ENCODE measurements around the gene GUCD1.
"Not testable (repeated sequence)": the region's sequence is repeated elsewhere in the genome, so short reads cannot be mapped to it uniquely, and the experiment has no call there.

The GUCD1 gene

DNA sequence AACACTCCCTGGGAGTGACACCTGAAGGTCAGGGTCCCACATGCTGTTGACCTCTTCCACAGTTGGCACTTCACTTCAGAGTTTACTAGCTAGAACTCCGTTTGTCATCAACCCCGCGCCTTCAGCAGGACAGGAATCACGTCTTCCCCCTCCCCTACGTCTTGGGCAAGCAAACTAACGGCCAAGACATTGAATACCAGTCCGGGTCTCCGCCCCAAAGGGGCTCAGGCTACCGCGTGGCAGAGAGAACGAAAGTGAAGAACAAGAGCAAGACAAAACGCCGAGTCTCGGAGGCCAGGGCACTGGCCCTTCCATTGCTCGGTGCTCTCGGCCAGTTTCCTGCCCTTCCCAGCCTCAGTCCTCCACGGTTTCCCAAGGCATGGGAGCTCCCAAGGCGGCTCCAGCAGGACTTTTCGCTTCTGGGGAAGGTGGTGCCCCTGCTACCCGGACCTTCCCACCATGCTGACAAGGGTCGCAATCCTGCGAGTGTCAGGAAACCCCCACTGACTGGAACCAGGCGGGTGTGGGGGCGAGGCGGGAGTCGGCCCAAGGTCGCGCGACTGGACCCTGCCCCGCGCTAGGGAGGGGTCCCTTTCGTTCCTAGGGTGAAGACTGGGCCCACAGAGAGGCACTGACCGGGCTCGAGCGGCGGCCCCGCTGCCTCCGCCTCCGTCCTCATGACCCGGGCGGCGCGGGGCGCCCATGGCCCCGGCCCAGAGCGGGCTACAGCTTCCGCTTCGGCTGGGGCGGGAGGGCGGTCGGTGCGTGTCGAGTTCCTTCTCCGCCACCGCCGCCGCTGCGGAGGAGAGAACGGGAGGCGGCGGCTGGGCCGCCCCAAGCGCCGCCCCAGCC is at the start of gene GUCD1:
Gene GUCD1, minus strand, starts transcription at position 826 of the 852 bp plus-strand sequence. Its CDS starts 147 bp downstream, at position 679.
- DNase-seq, result peak; percentile 38 to 74

DNA sequence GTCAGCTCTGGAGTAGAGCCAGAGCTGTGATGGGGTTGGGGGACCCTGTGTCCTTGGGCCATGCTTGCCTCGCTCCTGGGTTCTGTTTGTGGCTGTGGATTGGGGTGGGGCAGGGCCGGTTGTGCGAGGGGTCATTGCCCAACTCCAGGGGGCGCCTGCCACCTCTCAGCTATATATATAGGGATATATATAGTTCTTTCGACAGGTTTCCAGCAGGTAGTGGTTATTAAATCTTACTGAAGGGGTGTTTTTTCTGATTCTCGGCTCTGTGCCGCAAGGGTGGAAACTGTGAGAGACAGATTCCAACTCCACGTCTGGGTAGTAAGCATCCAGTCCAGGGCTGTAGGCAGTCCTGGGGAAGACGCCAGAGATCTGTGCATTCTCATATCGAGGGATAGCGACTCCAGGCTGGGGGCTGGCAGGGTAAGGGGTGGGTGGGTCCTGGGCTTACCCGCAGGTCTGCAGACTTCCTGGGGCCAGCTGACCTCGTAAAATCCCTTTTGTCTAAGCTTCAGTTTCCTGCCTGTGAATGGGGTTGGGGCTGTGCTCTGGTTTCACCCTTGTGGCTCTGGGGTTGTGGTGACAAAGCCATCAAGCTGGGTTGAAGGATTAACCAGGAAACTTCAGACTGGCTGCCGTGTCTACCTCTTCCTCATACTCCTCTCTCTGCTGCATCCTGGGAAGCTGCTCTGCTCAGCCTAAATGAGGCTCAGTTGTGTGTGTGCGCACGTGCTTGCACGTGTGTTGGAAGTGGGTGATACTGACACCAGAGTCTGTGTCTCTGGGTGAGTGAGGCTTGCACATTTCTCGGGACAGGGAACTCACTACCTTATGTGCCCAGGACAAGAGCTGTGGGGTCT is 49.1 kb upstream of the GUCD1 start:
- not testable (repeated sequence) for DNase-seq

DNA sequence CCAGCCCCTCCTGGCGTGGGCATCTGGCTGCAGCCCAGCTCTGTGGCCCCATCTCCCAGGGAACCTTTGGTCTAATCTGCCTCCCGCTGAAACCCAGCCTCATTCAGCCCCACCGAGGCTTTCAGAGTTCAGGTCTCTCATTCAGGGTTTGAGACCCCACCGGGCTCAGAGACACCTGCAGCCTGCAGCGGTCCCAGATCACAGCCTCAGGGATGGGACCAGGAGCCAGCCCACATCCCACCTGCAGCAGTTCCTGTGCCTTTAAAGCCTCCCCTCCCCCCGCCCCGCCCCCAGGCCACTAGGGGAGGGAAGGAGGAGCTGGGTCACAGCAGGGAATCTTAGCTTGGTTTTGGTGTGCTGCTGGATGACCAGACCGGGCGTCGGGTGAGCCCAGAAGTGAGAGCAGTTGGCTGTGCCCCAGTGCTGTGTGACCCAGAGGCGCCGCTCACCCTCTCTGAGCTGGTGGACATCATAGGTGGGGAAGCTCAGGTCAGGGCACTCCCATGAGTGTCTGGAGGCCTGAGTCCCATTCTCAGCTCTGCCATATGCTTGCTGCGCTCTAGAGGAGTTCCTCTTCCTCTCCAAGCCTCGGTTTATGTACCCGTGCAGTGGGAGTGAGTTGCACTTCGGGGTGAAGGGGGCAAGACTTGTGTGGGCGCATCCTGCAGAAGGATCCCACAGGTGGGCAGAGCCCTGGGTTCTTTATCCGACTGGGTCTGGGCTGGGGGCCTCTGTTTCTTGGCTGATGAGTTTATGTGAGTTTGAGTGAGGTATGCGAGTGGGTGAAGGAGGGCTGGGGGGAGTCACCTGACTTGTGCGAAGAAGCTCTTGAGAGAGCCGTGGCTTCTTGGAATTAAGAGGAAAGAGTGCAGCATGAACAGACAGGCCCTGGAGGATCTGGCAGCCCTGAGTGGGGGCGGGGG is 48.2 kb upstream of the GUCD1 start, which contains the start of gene GGT1:
Gene GGT1, plus strand, starts transcription at position 347 of the 923 bp plus-strand sequence. CDS start 7,889 bp downstream, outside the sequence.
- DNase-seq, result not testable (repeated sequence)

DNA sequence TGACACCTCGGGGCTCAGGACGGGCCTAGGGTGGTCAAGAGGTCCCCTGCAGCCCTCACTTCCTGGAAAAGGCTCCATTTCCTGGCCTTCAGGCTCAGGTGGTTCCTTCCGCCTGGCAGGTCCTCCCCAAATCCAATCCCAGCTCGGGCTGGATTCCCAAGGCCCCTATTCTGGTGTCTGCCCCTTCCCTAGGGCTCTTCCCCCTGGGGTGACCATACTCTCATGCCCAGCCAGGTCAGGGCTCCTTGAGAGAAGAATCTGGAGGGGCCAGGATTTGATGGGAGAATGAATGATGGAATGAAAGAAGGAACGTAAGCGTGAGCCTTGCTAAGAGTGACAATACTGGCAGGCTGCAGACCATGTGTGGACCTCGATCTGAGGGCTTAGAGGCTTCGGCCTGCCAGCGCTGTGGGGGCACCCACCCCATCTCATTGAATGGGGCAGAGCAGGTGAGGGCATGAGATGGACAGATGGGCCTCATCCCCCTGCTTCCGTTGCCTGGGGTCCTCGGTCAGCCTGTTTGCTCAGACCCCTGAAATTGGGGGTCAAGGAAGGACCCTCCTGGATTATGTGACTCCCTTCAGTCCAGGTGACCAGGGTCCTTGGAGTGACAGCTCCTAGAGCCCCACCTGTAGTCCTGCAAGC is 47.3 kb upstream of the GUCD1 start:
- DNase-seq, result not testable (repeated sequence)

DNA sequence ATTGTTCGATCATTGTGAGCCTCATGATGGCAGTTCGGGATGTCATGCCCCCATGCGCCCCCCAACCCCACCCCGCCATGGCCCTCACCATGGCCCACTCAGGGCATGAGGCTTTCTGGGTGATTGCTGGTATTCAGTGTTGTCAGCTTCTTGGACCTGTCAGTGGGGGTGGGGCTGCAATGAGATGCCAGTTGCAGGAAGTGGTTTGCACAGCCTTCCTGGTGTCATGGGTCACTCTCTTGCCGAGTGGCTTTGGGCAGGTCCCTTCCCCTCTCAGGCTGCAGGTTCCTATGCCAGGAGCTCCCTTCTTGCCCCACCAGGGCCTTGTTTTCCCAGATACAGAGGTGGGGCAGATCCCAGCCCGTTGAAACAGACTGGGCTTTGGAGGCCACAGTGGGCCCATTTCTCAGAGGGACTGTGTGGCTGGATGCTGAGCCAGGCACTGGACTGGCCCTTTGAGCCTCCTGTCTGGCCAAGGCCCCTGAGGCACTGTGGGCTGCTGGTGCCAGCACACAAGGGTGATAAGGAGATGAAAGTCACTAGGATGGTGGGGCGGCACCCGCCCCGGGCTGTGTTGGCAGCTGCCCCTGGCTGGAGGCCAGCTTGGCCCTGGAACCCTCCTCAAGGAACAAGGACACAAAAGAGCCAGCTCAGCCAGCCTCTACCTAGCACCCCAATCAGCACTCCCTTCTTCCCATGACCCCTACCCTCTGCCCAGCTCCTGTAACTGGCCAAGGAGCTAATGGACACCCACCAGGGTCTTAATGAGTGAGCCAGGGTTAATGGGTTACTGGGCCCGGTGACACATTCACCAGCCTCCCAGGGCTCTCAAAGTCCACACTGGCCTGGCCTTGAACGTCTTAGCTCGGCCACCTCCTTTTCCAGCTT is 46.5 kb upstream of the GUCD1 start:
- DNase-seq, result no peak

DNA sequence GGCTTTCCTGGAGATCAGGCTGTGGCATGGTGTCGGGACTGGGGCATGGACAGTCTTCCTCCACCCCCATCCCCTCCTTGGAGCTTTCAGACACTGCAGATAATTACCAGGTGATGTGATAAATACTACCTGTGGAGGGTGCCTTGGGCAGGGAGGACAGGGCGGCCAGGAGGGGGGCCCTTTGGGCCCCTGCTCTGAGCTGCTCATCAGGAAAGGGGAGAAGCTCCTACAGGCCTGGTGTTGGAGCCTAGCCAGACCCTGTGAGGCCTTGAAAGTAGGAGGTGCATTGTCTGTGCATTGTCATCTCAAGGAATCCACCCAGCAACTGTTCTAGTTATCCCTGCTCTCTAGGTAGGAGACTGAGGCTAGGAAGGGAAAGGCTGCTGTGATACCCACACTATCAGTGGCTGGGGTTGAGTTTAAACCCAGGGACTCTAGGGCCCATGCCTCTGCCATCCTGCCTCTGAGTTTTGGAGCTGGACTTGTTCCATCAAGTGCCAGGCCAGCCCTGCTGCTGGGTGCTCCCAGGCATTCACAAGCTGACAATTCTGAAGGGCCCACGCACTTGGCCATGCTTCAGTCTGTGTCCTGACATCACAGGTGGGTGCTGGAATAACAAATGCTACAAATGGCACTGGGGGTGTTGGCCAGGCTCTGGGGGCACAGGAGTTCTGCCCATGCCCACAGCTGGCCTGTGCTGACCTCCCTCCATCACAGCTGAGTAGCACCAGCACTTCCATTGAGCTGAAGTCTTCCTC is 45.2 kb upstream of the GUCD1 start:
- DNase-seq, result not testable (repeated sequence)

DNA sequence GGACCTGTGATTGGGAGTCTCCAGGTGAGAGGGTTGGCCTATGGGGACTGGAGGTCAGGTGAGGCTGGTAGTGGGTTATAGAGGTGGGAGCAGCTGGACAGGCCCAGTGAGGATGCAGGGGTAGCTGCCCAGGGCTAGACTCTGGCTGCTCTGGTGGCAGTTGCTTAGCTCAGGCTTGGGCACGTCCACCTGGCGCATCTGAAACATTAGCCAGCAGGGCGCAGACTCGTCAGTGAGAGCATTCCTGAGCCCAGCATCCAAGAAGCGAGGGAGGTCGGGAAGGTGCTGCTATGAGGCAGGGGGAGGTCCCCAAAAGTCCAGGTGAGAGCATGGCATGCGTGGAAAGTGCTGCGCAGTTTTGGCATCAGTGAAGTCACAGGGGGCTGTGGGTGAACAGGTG is 44.6 kb upstream of the GUCD1 start:
- no peak for DNase-seq

DNA sequence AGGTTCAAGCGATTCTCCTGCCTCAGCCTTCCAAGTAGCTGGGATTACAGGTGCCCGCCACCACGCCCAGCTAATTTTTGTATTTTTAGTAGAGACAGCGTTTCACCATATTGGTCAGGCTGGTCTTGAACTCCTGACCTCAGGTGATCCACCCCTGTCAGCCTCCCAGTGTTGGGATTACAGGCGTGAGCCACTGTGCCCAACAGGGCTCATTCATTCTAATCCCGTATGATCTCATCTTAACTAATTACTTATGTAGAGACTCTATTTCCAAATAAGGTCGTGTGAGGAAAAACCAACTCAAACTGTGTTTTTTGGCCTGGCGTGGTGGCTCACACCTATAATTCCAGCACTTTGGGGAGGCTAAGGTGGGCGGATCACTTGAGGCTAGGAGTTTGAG is 42.1 kb upstream of the GUCD1 start:
- DNase-seq, result not testable (repeated sequence)

DNA sequence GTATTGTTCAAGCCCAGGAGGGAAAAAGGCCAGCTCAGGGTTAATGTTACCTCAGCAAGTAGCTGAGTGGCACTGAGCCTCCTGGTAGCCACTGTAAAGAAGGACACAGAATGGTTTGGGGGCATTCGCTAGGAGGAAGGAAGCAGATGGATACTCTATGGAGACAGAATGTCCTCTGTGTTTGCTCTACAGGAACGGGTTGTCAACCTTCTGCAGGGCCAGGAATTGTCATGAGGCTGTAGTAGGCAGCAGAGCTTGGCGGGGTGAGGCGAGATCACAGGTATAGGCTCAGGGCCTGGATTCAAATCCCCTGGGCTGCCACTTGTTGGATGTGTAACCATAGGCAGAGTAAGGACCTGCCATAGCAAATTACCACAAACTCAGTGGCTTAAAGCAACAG is 40.9 kb upstream of the GUCD1 start:
- no peak for DNase-seq

DNA sequence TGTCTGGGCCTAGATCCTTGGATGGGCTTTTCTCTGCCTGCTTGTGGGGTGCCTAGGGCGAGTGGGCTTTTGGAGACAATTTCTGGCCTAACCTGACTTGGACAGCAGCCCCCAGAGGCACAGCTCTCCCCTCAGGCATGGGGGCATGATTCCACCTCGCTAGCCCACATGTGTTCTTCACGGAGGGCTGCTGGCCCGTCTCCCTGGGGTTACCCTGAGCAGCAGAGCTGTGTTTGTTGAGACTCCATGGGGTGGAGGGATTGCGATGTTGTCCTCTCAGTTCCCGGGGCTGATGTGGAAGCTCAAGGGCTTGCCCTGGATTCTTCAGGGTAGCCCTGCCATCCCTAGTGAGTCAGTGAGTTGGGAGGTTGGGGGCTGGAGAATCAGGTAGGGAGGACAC is 40.3 kb upstream of the GUCD1 start:
- DNase-seq, result no peak

DNA sequence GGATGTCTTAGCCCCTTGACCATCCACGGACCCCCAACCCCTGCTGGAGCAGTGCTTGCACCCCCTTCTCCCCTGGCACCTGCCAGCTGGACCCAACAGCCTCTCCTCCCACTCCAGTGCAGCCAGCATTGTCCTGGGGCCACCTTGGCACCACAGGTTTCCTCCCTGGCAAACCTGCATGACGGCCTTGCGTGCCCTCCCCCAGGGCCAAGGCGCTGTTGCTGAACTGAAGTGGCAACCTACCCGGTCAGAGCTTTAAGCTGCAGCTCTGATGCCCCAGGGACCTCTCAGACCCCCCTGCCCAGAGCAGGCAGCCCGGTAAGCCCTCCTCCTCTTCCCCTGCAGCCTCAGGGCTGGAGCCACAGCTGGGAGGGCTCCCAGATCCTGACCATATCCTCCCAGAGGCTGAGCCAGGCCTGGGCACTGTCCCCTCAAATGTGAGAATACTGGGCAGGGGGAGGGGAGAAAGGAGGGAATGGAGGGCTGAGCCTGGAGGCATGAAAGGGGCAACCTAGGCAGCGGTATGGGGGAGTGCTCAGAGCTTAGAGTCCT is 39.7 kb upstream of the GUCD1 start:
- DNase-seq, result no peak

DNA sequence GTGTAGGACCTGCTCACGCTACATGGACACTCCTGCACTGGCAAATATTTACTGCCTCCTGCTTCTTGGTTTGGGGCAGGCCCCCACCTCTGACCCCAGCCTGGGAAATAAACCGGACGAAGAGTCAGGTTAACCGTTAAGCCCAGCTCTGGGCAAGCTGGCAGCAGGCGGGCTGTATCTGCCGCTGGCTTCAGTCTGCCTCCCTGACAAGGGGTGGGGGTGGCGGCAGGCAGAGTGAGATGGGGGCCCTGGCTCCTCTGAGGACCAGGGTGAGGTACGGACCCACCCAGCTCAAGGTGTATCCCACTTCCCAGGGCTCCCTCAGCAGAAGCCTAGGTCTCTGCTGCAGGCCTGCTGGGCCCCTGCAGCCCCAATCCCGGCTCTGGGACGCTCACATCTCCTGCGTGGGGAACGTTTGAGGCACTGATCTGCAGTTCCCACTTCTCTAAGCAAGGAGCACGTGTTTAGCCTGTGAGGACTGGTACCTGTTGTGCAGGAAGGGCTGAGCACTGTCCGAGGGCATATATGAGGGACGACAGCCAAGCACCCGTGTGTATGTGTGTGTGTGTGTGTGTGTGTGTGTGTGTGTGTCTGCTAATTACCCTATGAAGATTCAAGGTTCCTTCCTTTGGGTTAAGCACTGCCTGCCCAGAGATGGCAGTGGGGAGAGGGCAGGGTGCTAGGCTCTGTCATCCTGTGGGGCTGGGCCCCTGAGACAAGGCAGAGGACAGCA is 39.1 kb upstream of the GUCD1 start:
- no peak for DNase-seq

DNA sequence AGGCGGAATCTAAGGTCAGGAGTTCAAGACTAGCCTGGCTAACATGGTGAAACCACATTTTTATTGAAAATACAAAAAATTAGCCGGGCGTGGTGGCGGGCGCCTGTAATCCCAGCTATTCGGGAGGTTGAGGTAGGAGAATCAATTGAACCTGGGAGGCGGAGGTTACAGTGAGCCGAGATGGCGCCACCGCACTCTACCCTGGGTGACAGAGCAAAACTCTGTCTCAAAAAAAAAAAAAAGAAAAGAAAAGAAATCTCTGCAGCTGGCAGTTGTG is 38.6 kb upstream of the GUCD1 start:
- not testable (repeated sequence) for DNase-seq

DNA sequence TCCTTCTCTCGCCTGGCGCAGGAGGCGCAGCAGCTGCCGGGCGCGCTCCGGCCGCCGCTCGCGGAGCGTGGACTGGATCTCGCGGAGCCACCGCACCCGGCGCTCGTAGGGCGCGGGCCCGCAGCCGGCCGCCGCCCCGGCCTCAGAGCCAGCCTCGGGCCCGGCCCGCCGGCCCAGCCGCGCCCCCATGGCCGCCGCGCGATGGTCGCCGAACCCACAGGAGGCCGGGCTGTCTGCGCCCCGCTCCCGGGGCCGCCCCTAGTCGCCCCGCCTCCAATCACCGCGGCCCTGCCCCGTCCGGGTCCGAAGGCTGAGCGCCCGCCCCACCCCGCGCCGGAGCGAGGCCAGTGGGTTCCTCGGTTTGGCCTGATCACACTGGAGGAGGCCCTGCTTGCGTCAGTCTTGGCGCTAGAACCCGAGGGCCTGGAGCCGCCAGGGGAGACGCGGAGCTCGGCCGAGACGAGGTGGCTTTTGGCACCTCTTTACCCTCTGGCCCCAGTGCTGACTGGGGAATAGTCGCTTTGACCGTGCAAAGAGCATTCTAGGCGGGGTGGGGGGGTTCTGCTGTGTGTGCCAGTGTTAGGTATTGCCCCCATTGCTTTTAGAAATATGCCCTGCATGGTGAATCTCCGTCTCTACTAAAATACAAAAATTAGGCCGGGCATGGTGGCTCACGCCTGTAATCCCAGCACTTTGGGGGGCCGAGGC is 38.1 kb upstream of the GUCD1 start, which contains the start of gene LRRC75B:
Gene LRRC75B, minus strand, starts transcription at position 223 of the 708 bp plus-strand sequence. Its CDS starts 34 bp downstream, at position 189.
- peak; percentile 73 to 77 for DNase-seq

DNA sequence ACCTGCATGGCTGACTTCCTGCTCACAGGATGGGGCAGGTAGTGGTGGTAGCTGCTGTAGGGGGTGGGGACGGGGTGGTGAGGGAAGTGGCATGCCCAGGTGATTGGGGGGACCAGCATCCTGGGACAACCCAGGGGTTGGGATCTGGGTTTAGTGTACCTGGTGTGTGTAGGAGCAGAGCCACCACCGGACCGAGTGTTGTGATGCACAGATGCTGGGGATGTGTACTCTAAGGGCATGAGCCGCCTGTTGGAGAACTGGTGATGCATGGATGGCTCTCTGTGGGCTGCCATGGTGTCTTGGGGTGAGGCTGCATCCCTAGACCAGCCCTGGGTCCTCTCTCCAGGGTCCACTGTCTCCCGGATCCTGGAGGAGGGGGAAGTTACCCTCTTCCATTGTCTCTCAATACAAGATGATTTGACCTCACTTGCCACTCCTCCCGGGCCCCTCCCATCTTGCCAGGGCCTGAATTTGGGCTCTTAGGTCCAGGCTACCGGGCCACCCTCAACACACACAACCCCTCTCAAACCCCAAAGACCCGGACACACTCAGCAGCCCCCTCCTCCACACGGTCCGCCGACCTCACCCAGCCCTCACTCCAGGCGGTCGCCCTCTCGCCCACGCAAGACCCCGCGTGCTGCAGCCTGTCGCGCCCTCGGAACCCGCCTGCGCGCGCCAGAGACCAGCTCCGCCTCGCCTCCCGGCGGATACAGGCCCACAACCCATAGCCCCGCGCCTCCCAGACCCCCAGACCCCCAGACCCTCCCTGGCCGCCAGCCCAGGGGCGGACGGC is 37.3 kb upstream of the GUCD1 start:
- DNase-seq, result peak in 1 of 2 donors; percentile 4

DNA sequence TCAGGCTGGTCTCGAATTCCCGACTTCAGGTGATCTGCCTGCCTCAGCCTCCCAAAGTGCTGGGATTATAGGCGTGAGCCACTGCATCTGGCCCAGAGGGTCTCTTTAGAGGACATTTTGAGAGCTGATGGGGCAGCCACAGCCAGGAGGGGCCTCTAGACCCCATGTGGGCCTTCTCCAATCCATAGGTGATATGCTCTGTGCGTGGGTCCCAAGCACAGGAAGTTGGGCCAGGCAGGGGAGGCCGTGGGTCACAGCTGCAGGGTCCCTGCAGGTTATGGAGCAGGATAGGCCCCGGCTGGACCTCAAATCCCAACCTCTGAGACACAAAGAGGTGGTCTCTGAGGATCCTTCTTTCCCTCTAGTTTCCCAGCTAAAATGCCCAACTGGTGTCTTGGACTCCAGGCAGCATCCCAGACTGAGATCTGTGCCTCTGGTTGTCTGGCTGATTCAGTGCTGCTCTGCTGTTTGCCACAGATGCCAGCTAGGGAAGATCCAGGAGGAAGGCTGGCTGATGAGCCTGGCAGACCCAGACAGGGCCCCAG is 36.4 kb upstream of the GUCD1 start:
- DNase-seq, result no peak

DNA sequence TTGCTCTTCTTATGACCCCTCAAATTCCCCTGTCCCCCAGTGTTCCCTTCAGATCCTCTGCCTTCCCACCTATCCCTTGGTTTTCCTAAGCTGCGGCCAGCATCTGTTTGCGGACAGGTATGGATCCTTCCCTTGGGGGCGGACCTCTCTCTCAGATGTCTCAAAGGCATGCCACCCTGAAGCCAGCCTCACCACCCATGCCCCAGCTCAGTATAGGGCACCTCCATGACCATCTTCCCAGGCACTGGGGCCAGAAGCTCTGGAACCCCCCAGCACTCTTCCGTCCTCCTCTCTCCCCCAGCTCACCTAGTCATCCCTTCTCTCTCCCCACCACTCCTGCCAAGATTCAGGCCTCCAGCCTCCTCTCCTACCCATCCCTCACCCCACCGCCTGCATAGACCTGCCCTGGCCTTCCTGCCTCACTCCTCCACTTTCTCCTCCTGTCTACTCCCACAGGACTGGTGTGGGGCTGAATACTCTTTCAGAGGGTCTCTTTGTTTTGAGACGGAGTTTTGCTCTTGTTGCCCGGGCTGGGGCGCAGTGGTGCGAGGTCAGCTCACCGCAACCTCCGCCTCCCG is 35.7 kb upstream of the GUCD1 start:
- DNase-seq, result no peak
